Body of pancreas (tissue), 4 donors: ENCODE data around the gene MEIS2. TPM values are rescaled to one million over a fixed set of nuclear protein-coding genes. Genes with fewer than 3 reads are reported as not detected.

ENCODE experiments used
- ATAC-seq: fragments of 150-250 bp; one replicate; pipeline ENCODE4 v1.9.1; 2016
- DNase-seq, 4 donors: peaks; one replicate each; pipeline ENCODE4 v3.0.0-alpha.2; 2019
- H3K27ac ChIP-seq, 4 donors: fragments of 200-600 bp; sonication (generic); 1 replicate in 3 of 4; 2 replicates in 1 of 4; pipeline versions ENCODE4 v1.5.1 to v1.6.1; 2016 to 2019; ENCODE audit warnings: mild to moderate bottlenecking in 1 of 4, mixed read lengths in 1 of 4, moderate library complexity in 1 of 4
- H3K27me3 ChIP-seq, 2 donors: fragments of 200-600 bp; sonication (generic); one replicate each; pipeline ENCODE4 v1.6.0; 2016; ENCODE audit warnings: mild to moderate bottlenecking in 1 of 2
- H3K36me3 ChIP-seq, 2 donors: fragments of 200-600 bp; sonication (generic); replicated peaks in 1 of 2; 2 replicates each; pipeline ENCODE4 v1.5.1; 2016; ENCODE audit warnings: low read depth in 2 of 2; ENCODE audit not compliant: insufficient read depth in 1 of 2
- H3K4me1 ChIP-seq: fragments of 200-600 bp; sonication (generic); one replicate; pipeline ENCODE4 v1.6.0; 2016
- H3K4me3 ChIP-seq, 2 donors: fragments of 200-600 bp; sonication (generic); 1 replicate in 1 of 2; 2 replicates in 1 of 2; pipeline ENCODE4 v1.5.1; 2016 to 2019
- H3K9me3 ChIP-seq, 3 donors: fragments of 200-600 bp; sonication (generic); 1 replicate in 2 of 3; 2 replicates in 1 of 3; pipeline ENCODE4 v1.5.1; 2016
- CTCF ChIP-seq, 7 experiments: fragments of 450-650 bp in 4 of 7; fragments of 200-600 bp in 3 of 7; sonication (generic) in 3 of 7; IDR thresholded peaks; one replicate each; pipeline ENCODE4 v1.5.1; 2016 to 2019; ENCODE audit warnings: antibody characterized with exemption in 7 of 7
- POLR2A ChIP-seq, 3 donors: fragments of 450-650 bp; IDR thresholded peaks; one replicate each; pipeline ENCODE4 v1.6.1; 2016; ENCODE audit warnings: antibody characterized with exemption in 3 of 3, mild to moderate bottlenecking in 2 of 3
- WGBS, 2 donors: methylation state at CpG; one replicate each; pipeline ENCODE4 v1.1.5; 2017; 5-methylcytosine and 5-hydroxymethylcytosine counted together
- intact Hi-C: fragments of 100-400 bp; cut with DNase I; formaldehyde crosslinking; loops from one replicate; pipeline ENCODE4 v1.15.1; 2023
- total RNA-seq, 2 donors: library from RNA; depleted of rRNA; stranded (reverse); fragments of >200 nt; gene quantifications; one replicate each; pipeline ENCODE4 v1.1.0, GENCODE V29; 2016

Gene MEIS2
- total RNA-seq, 2 donors from 2014 or later, result 11.9 to 86.0 TPM

- Histone ChIP-seq H3K27me3 (no peaks in the 10 kb centered on the region), H3K4me1 (no peaks in the 10 kb centered on the region), H3K27ac (no peak overlapping the region), H3K4me3 (no peak overlapping the region), H3K36me3 (no peaks in the 10 kb centered on the region), H3K9me3 (no peaks in the 10 kb centered on the region)
- intact Hi-C loops, result no loop called here
- WGBS, 2 donors, result 72 to 74% methylated on average over 9 of the region's 9 CpGs
- ATAC-seq, result no peak
- TF ChIP-seq CTCF (IDR thresholded peaks at IDR 0.05), result no peak
- no peak for TF ChIP-seq POLR2A (IDR thresholded peaks at IDR 0.05)
- DNase-seq, result no peak
These were observed 174.5 kb downstream of the MEIS2 start for GRCh38 chr15:36925653-36926426.

- intact Hi-C loops, result no loop called here
- no peaks in the 10 kb centered on the region for H3K4me1 ChIP-seq
- 83 to 86% methylated on average over 5 of the region's 5 CpGs for WGBS, 2 donors
These were observed 175.3 kb downstream of the MEIS2 start for GRCh38 chr15:36925049-36925448.

GRCh38 chr15:36924034-36924433 is 176.3 kb downstream of the MEIS2 start:
- Histone ChIP-seq H3K27me3 (no peaks in the 10 kb centered on the region), H3K4me1 (no peaks in the 10 kb centered on the region), H3K27ac (no peak overlapping the region), H3K9me3 (no peaks in the 10 kb centered on the region), H3K4me3 (no peak overlapping the region), H3K36me3 (no peaks in the 10 kb centered on the region)
- no peak for ATAC-seq
- TF ChIP-seq CTCF (IDR thresholded peaks at IDR 0.05) (no peak), POLR2A (IDR thresholded peaks at IDR 0.05) (no peak)
- intact Hi-C loops, result no loop called here
- no peak for DNase-seq
- 72 to 78% methylated on average over 4 of the region's 4 CpGs for WGBS, 2 donors

More at GRCh38 chr15:36925049-36925448, 175.3 kb downstream of the MEIS2 start:
- no peaks in the 10 kb centered on the region for H3K36me3 ChIP-seq
- ATAC-seq (no peak), DNase-seq (no peak)
- no peak overlapping the region for H3K27ac ChIP-seq
- TF ChIP-seq CTCF (IDR thresholded peaks at IDR 0.05) (no peak), POLR2A (IDR thresholded peaks at IDR 0.05) (no peak)
- H3K9me3 ChIP-seq, result no peaks in the 10 kb centered on the region
- H3K4me3 ChIP-seq, result no peak overlapping the region
- no peaks in the 10 kb centered on the region for H3K27me3 ChIP-seq

GRCh38 chr15:36921484-36922091 is 178.8 kb downstream of the MEIS2 start:
- H3K27me3 ChIP-seq, result no peaks in the 10 kb centered on the region
- DNase-seq, result no peak
- intact Hi-C loops, result no loop called here
- no peak for ATAC-seq
- H3K4me1 ChIP-seq, result peaks cover 15% of the 10 kb centered on the region
- no peak for TF ChIP-seq CTCF (IDR thresholded peaks at IDR 0.05)
- TF ChIP-seq POLR2A (IDR thresholded peaks at IDR 0.05), result no peak
- H3K36me3 ChIP-seq, result no peaks in the 10 kb centered on the region
- H3K27ac ChIP-seq, result no peak overlapping the region
- no peaks in the 10 kb centered on the region for H3K9me3 ChIP-seq
- no peak overlapping the region for H3K4me3 ChIP-seq
- 72 to 76% methylated on average over 9 of the region's 9 CpGs for WGBS, 2 donors
